ENCODE measurements around the gene ATF6. TPM values are rescaled to one million over a fixed set of nuclear protein-coding genes. Genes with fewer than 3 reads are reported as not detected.

Gene ATF6
- total and polyA plus RNA-seq, 12 donors, result 2.6 to 20.9 (median 15.2) TPM

- intact Hi-C loops (cut with DNase I), result no loop called here
- no peak overlapping the region for H3K4me3 ChIP-seq
- TF ChIP-seq CTCF (IDR thresholded peaks at IDR 0.05), result no peak
- H3K9me3 ChIP-seq, result no peaks in the 10 kb centered on the region
- H3K27me3 ChIP-seq, result no peaks in the 10 kb centered on the region
- no peak overlapping the region for H3K27ac ChIP-seq
- H3K4me1 ChIP-seq, result peaks cover 0 to 3% (median 0%) of the 10 kb centered on the region in 9 donors
- no peak for DNase-seq
- ATAC-seq, result no peak
- peaks cover 0 to 30% (median 3%) of the 10 kb centered on the region in 9 donors for H3K36me3 ChIP-seq
Observed at GRCh38 chr1:161919229-161919628, 153.1 kb downstream of the ATF6 start.

GRCh38 chr1:161921491-161921890 lies 155.4 kb downstream of the ATF6 start:
- intact Hi-C loops (cut with DNase I), result no loop called here
- Histone ChIP-seq H3K9me3 (no peaks in the 10 kb centered on the region), H3K4me1 (peaks cover 0 to 3% (median 0%) of the 10 kb centered on the region in 9 donors), H3K27ac (no peak overlapping the region), H3K36me3 (peaks cover 0 to 11% (median 0%) of the 10 kb centered on the region in 9 donors), H3K4me3 (no peak overlapping the region), H3K27me3 (no peaks in the 10 kb centered on the region)
- WGBS, 2 donors, result 96 to 97% methylated on average over 1 of the region's 1 CpG
- ATAC-seq (no peak), DNase-seq (no peak)
- TF ChIP-seq CTCF (IDR thresholded peaks at IDR 0.05), result no peak

GRCh38 chr1:161921990-161922389 lies 155.9 kb downstream of the ATF6 start:
- intact Hi-C loops (cut with DNase I), result no loop called here
- H3K27me3 ChIP-seq, result no peaks in the 10 kb centered on the region
- H3K4me3 ChIP-seq, result no peak overlapping the region
- DNase-seq (no peak), ATAC-seq (no peak)
- 85 to 94% methylated on average over 1 of the region's 1 CpG for WGBS, 2 donors
- H3K4me1 ChIP-seq, result peaks cover 0 to 3% (median 0%) of the 10 kb centered on the region in 9 donors
- no peaks in the 10 kb centered on the region for H3K9me3 ChIP-seq
- no peak for TF ChIP-seq CTCF (IDR thresholded peaks at IDR 0.05)
- H3K36me3 ChIP-seq, result peaks cover 0 to 9% (median 0%) of the 10 kb centered on the region in 9 donors
- no peak overlapping the region for H3K27ac ChIP-seq

- WGBS, 2 donors, result 97 to 98% methylated on average over 2 of the region's 2 CpGs
- H3K36me3 ChIP-seq, result peaks cover 0 to 2% (median 0%) of the 10 kb centered on the region in 9 donors
- no peak for TF ChIP-seq CTCF (IDR thresholded peaks at IDR 0.05)
- no peak for ATAC-seq
- H3K9me3 ChIP-seq, result no peaks in the 10 kb centered on the region
- no peaks in the 10 kb centered on the region for H3K27me3 ChIP-seq
- H3K27ac ChIP-seq, result no peak overlapping the region
- no peak for DNase-seq
- intact Hi-C loops (cut with DNase I), result no loop called here
- peaks cover 0 to 26% (median 0%) of the 10 kb centered on the region in 9 donors for H3K4me1 ChIP-seq
- no peak overlapping the region for H3K4me3 ChIP-seq
Observed at GRCh38 chr1:161928056-161928455, 161.9 kb downstream of the ATF6 start.

Data from heart right ventricle (tissue), 16 donors.